SH-SY5Y (cell line): Measurements from ENCODE around the gene ARF3.

ENCODE experiments used
- GATA2 ChIP-seq: IDR thresholded peaks from 2 replicates; pipeline ENCODE4 v1.6.1; 2011; ENCODE audit warnings: mild to moderate bottlenecking, low read depth, low read length
- GATA3 ChIP-seq: IDR thresholded peaks from 2 replicates; pipeline ENCODE4 v1.6.1; 2011; ENCODE audit warnings: low read depth, mild to moderate bottlenecking, low read length, moderate library complexity

GRCh38 chr12:48957141-48958048 is at the start of gene ARF3:
- no peak for TF ChIP-seq GATA3
- no peak for TF ChIP-seq GATA2
